Esophagus muscularis mucosa (tissue), 4 donors: Measurements from ENCODE around the gene GMFB.

Experiments
- EP300 ChIP-seq: sonication (generic); formaldehyde crosslinking; IDR thresholded peaks from one replicate; pipeline ENCODE4 v1.6.1; 2017; ENCODE audit warnings: antibody characterized with exemption
- POLR2A ChIP-seq: fragments of 450-650 bp; IDR thresholded peaks from one replicate; pipeline ENCODE4 v1.6.1; 2017; ENCODE audit warnings: antibody characterized with exemption, moderate library complexity, mild to moderate bottlenecking, low read depth
- POLR2AphosphoS5 ChIP-seq, 2 donors: sonication (generic); formaldehyde crosslinking; IDR thresholded peaks; one replicate each; pipeline ENCODE4 v1.6.1; 2017; ENCODE audit warnings: antibody characterized with exemption in 2 of 2
- TF ChIP-seq, protein P1 (sequence below), 3 experiments: fragments of 200-600 bp in 2 of 3; fragments of 450-650 bp in 1 of 3; sonication (generic) in 2 of 3; IDR thresholded peaks; one replicate each; pipeline ENCODE4 v1.5.1; 2017 to 2019; ENCODE audit warnings: antibody characterized with exemption in 3 of 3, mild to moderate bottlenecking in 2 of 3, moderate library complexity in 1 of 3

DNA sequence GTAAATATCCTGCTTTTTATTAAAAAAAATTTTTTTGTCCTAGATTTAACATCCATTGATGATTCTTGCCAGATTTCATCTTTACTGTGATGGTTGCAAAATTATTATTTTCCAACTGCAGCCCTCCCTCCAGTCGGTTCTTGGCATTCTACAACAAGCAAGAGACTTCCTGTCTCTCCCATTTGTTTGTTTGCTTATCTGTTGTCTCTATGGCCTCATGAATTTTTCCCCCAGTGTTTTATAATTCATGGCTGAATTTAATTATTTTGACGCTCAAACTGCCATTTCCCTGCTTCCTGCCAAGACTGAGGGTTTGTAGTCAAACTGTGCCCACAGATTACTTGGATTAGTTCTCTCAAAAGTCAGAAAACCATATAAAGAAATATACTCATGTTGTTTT, 46.9 kb upstream of the GMFB start:
- TF ChIP-seq POLR2AphosphoS5 (IDR thresholded peaks at IDR 0.05) = no peak
- TF ChIP-seq, protein P1, sequence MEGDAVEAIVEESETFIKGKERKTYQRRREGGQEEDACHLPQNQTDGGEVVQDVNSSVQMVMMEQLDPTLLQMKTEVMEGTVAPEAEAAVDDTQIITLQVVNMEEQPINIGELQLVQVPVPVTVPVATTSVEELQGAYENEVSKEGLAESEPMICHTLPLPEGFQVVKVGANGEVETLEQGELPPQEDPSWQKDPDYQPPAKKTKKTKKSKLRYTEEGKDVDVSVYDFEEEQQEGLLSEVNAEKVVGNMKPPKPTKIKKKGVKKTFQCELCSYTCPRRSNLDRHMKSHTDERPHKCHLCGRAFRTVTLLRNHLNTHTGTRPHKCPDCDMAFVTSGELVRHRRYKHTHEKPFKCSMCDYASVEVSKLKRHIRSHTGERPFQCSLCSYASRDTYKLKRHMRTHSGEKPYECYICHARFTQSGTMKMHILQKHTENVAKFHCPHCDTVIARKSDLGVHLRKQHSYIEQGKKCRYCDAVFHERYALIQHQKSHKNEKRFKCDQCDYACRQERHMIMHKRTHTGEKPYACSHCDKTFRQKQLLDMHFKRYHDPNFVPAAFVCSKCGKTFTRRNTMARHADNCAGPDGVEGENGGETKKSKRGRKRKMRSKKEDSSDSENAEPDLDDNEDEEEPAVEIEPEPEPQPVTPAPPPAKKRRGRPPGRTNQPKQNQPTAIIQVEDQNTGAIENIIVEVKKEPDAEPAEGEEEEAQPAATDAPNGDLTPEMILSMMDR (IDR thresholded peaks at IDR 0.05) = no peak
- no peak for TF ChIP-seq POLR2A
- TF ChIP-seq EP300 = no peak
